ENCODE results near the gene CYP4F12.
"Not testable (repeated sequence)": the region's sequence is repeated elsewhere in the genome, so short reads cannot be mapped to it uniquely, and the experiment has no call there.

CYP4F12 gene

GRCh38 chr19:15650123-15650522 is 22.8 kb upstream of the CYP4F12 start:
- DNase-seq = not testable (repeated sequence)

- DNase-seq = no peak
Measured at GRCh38 chr19:15651791-15652190, 21.1 kb upstream of the CYP4F12 start.

GRCh38 chr19:15652559-15653278 is 20.2 kb upstream of the CYP4F12 start:
- no peak for DNase-seq

GRCh38 chr19:15656467-15656866 is 16.4 kb upstream of the CYP4F12 start:
- DNase-seq = no peak

GRCh38 chr19:15663247-15663646 is 9.6 kb upstream of the CYP4F12 start:
- DNase-seq = no peak

GRCh38 chr19:15666186-15666585 is 6.7 kb upstream of the CYP4F12 start:
- no peak for DNase-seq

GRCh38 chr19:15666883-15667282 is 6.0 kb upstream of the CYP4F12 start:
- DNase-seq = no peak

- no peak for DNase-seq
Measured at GRCh38 chr19:15669440-15669839, 3.4 kb upstream of the CYP4F12 start.

GRCh38 chr19:15669891-15670290 is 3.0 kb upstream of the CYP4F12 start:
- no peak for DNase-seq

GRCh38 chr19:15671237-15671821 is 1.6 kb upstream of the CYP4F12 start:
- DNase-seq = no peak

- DNase-seq = no peak
Measured at GRCh38 chr19:15671891-15672579, 852 bp upstream of the CYP4F12 start.

- DNase-seq = no peak
Measured at GRCh38 chr19:15673176-15673654, 328 bp downstream of the CYP4F12 start.

- DNase-seq = no peak
Measured at GRCh38 chr19:15675560-15675959, 2.7 kb downstream of the CYP4F12 start.

- DNase-seq = no peak
Measured at GRCh38 chr19:15679089-15679488, 6.2 kb downstream of the CYP4F12 start.

GRCh38 chr19:15679865-15680264 is 7.0 kb downstream of the CYP4F12 start:
- DNase-seq = not testable (repeated sequence)

- no peak for DNase-seq
Measured at GRCh38 chr19:15680478-15681322, 7.8 kb downstream of the CYP4F12 start.

GRCh38 chr19:15683411-15683810 is 10.5 kb downstream of the CYP4F12 start:
- DNase-seq = no peak

GRCh38 chr19:15684828-15685227 is 11.9 kb downstream of the CYP4F12 start:
- DNase-seq = no peak

GRCh38 chr19:15696654-15697194 is 23.8 kb downstream of the CYP4F12 start:
- no peak for DNase-seq

- no peak for DNase-seq
Measured at GRCh38 chr19:15701757-15702533, 29.1 kb downstream of the CYP4F12 start.

GRCh38 chr19:15702534-15702930 is 29.6 kb downstream of the CYP4F12 start:
- DNase-seq = no peak

GRCh38 chr19:15714638-15715037 is 41.8 kb downstream of the CYP4F12 start:
- no peak for DNase-seq
